Measurements from ENCODE around the gene SARDH.
A peak's percentile ranks its signal among the peaks of the same experiment; 100 is the strongest.
"Not testable (repeated sequence)": the region's sequence is repeated elsewhere in the genome, so short reads cannot be mapped to it uniquely, and the experiment has no call there.

The SARDH gene

DNA sequence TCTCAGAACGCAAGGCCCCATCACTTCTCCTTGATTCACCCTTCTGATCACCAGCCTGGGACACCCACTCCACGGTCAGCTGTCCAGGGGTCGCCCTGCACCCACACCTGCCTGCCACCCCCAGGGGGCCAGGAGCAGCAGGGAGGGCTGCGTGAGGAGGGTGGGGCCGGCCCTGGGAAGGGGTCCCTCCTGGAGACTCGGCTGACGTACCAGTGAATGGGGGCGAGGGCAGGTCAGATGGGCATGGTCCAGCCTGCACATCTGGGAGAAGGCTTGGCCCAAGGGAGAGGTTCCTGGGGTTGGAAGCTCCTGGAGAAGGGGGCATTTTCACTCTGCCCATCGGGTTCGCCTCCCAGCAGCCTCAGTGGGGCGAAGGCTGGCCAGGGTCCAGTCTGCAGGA lies 21.8 kb upstream of the SARDH start:
- DNase-seq (ENCODE audit: low read depth) = no peak

DNA sequence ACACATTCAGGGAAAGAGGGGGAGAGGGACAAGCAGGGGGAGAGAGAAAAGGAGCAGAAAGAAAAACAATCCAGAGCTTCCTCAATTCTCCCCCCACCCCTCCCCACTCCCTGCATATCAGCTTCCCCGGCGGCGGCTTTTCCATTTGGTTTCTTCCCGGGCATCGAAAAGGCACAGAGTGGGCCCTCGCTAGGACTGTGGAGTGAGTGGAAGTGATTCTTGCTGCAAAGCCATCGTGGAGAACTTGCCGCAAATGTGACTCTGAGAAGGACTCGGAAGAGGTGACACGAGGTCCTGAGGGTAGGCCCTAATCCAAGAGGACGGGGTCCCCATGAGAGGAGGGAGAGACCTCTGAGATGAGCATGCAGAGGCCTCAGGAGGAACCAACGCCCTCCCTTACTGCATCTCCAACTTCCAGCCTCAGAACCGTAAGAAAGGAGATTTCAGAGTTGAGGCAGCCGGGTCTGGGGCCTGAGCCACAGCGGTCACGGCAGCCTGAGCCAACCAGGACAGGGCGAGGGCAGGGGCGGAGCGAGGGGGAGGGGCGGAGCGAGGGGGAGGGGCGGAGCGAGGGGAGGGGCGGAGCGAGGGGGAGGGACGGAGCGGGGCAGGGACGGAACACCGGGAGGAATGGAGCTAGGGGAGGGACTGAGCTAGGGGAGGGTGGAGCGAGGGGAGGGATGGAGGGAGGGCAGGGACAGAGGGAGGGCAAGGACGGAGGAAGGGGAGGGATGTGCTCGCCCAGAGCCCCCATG lies 21.2 kb upstream of the SARDH start:
- no peak for DNase-seq (ENCODE audit: low read depth)

DNA sequence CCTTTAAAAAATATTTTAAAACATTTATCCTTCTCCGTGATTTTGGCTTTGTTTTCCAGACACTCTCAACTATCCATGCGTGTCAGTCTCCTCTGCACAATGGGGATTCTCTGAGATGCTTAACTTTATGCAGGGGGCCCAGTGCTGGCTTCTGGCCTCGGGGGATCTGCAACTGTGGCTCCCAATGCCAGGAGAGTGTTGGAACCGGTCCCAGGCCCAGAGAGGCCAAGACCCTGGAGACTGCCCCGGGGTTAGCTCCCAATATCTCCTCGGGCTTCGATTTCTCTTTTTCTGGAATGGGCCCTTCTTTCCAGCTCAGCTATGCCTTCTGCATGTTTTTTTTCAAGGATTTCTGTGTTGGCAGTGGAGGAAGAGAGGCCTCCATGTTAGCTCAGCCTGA lies 20.1 kb upstream of the SARDH start:
- no peak for DNase-seq (ENCODE audit: low read depth)

GRCh38 chr9:133754688-133755227 lies 16.6 kb upstream of the SARDH start:
- DNase-seq (ENCODE audit: low read depth) = no peak

- DNase-seq (ENCODE audit: low read depth) = peak; percentile 22
Observed at GRCh38 chr9:133754187-133754586, 16.0 kb upstream of the SARDH start.

GRCh38 chr9:133752739-133753446 lies 14.7 kb upstream of the SARDH start:
- DNase-seq (ENCODE audit: low read depth) = no peak

- DNase-seq (ENCODE audit: low read depth) = no peak
Observed at GRCh38 chr9:133750982-133751649, 13.0 kb upstream of the SARDH start.

- no peak for DNase-seq (ENCODE audit: low read depth)
Observed at GRCh38 chr9:133747309-133747708, 9.2 kb upstream of the SARDH start.

GRCh38 chr9:133744528-133744927 lies 6.4 kb upstream of the SARDH start:
- not testable (repeated sequence) for DNase-seq (ENCODE audit: low read depth)

- peak; percentile 68 for DNase-seq (ENCODE audit: low read depth)
Observed at GRCh38 chr9:133742849-133743444, 4.8 kb upstream of the SARDH start.

- DNase-seq (ENCODE audit: low read depth) = no peak
Observed at GRCh38 chr9:133742251-133742650, 4.1 kb upstream of the SARDH start.

GRCh38 chr9:133741716-133742115 lies 3.6 kb upstream of the SARDH start:
- DNase-seq (ENCODE audit: low read depth) = no peak

GRCh38 chr9:133740911-133741310 lies 2.8 kb upstream of the SARDH start:
- DNase-seq (ENCODE audit: low read depth) = no peak

GRCh38 chr9:133739408-133740280 lies 1.5 kb upstream of the SARDH start:
- DNase-seq (ENCODE audit: low read depth) = no peak

GRCh38 chr9:133738640-133739225 lies 581 bp upstream of the SARDH start:
- no peak for DNase-seq (ENCODE audit: low read depth)

GRCh38 chr9:133737071-133737773 lies 930 bp downstream of the SARDH start:
- DNase-seq (ENCODE audit: low read depth) = no peak

DNA sequence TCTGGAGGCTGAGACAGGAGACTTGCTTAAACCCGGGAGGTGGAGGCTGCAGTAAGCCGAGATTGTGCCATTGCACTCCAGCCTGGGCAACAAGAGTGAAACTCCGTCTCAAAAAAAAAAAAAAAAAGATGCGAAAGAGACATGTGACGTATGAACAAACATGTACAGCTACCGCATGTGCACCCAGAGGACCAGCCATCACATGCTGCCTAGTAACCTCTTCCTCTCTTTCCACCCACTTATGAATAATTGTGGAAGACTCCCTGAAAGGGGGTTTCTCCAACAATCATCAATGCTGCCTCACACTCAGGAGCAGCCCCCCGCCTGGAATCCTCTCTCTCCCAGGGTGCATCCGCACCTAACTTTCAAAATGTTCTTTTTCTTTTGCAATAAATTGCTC lies 2.2 kb downstream of the SARDH start:
- DNase-seq (ENCODE audit: low read depth) = no peak

GRCh38 chr9:133735415-133735775 lies 2.8 kb downstream of the SARDH start:
- no peak for DNase-seq (ENCODE audit: low read depth)

DNA sequence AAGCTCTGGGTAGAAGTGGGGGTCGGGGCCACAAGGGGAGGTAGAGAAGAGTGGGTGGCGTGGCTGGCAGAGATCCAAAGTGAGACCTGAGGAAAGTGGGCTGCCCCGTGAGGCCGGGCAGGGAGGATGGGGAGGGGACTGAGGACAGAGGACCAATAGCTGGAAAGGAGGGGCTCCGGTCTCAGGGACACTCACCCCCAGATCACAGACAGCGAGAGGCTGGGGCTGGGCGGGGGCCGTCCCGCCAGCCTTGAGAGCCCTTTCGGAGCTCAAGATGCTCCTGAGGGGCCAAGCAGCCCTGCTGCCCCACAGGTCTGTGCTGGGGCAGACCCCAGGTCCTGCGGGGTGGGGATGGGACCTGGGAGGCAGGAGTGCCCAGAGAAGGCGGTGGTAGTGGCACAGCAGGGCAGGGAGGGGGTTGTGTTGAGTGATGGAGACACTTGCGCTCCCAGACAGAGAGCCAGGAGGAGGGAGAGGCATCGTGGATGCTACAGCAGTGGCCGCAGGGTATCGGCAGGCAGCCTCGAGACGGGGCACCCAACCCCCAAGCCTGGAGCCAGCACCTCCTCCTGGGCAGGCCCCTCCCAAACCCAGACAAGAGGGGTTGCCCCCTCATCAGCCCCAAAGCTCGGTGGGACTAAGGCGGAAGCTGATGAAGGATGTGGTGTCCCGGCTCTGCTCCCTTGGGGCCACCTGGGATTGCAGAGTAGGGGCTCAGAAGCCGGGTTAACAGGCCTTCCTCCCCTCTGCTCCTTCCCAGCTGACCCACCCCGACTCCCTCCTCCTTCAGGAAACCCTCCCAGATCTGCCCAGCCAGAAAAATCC lies 3.4 kb downstream of the SARDH start:
- no peak for DNase-seq (ENCODE audit: low read depth)

All from EH (cell line).